Ascending aorta (tissue), 2 donors: ENCODE data around the gene PLCG2. TPM values are rescaled to one million over a fixed set of nuclear protein-coding genes. Genes with fewer than 3 reads are reported as not detected.

Experiments
- DNase-seq, 2 donors: peaks; one replicate each; pipeline ENCODE4 v3.0.0-alpha.2; 2019; ENCODE audit warnings: low spot score in 2 of 2
- H3K27ac ChIP-seq, 2 donors: fragments of 200-600 bp; sonication (generic); one replicate each; pipeline ENCODE4 v1.5.1; 2016 to 2017; ENCODE audit warnings: mild to moderate bottlenecking in 1 of 2
- H3K27me3 ChIP-seq: fragments of 200-600 bp; sonication (generic); one replicate; pipeline ENCODE4 v1.5.1; 2017
- H3K36me3 ChIP-seq, 2 donors: fragments of 200-600 bp; sonication (generic); one replicate each; pipeline ENCODE4 v1.5.1; 2016
- H3K4me1 ChIP-seq, 2 donors: fragments of 200-600 bp; sonication (generic); one replicate each; pipeline ENCODE4 v1.5.1; 2016 to 2017; ENCODE audit warnings: mild to moderate bottlenecking in 1 of 2
- H3K4me3 ChIP-seq, 2 donors: fragments of 200-600 bp; sonication (generic); one replicate each; pipeline ENCODE4 v1.5.1; 2016 to 2017; ENCODE audit warnings: mild to moderate bottlenecking in 1 of 2
- H3K9me3 ChIP-seq, 2 donors: fragments of 200-600 bp; sonication (generic); one replicate each; pipeline ENCODE4 v1.5.1; 2016
- intact Hi-C: fragments of 100-400 bp; cut with DNase I; formaldehyde crosslinking; loops from one replicate; pipeline ENCODE4 v1.15.1; 2023
- total RNA-seq: library from RNA; depleted of rRNA; stranded (reverse); fragments of >200 nt; gene quantifications from one replicate; pipeline ENCODE4 v1.1.0, GENCODE V29; 2016
- TF ChIP-seq, protein P1 (sequence below), 3 experiments: fragments of 200-600 bp in 2 of 3; fragments of 450-650 bp in 1 of 3; sonication (generic) in 2 of 3; IDR thresholded peaks; one replicate each; pipeline ENCODE4 v1.5.1; 2016 to 2019; ENCODE audit warnings: antibody characterized with exemption in 3 of 3, mild to moderate bottlenecking in 1 of 3, moderate library complexity in 1 of 3

Gene PLCG2
- total RNA-seq, 1 donor from 2014 or later: 34.2 TPM

DNA sequence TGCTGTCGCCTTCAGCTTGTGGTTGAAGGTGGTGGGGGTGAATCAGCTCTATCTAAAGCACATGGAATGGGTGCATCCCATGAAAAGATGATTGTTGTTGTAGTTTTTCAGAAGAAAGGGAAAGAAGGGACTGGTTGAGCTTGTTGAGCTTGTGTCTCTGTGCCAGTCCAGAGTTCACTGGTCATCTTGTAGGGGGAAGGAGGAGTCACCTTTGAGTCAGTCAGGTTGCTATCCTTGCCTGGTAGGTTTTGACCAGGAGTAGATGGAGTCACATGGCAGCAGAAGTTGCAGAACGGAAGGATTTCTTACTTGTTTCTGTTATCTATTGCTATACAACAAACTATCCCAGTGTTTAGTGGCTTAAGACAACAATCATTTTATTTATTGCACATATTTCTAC, 73.3 kb downstream of the PLCG2 start:
- Histone ChIP-seq H3K36me3 (no peaks in the 10 kb centered on the region), H3K4me1 (no peaks in the 10 kb centered on the region), H3K27ac (no peak overlapping the region), H3K27me3 (no peaks in the 10 kb centered on the region), H3K4me3 (no peak overlapping the region), H3K9me3 (no peaks in the 10 kb centered on the region)
- no peak for DNase-seq
- intact Hi-C loops: no loop called here
- TF ChIP-seq, protein P1, sequence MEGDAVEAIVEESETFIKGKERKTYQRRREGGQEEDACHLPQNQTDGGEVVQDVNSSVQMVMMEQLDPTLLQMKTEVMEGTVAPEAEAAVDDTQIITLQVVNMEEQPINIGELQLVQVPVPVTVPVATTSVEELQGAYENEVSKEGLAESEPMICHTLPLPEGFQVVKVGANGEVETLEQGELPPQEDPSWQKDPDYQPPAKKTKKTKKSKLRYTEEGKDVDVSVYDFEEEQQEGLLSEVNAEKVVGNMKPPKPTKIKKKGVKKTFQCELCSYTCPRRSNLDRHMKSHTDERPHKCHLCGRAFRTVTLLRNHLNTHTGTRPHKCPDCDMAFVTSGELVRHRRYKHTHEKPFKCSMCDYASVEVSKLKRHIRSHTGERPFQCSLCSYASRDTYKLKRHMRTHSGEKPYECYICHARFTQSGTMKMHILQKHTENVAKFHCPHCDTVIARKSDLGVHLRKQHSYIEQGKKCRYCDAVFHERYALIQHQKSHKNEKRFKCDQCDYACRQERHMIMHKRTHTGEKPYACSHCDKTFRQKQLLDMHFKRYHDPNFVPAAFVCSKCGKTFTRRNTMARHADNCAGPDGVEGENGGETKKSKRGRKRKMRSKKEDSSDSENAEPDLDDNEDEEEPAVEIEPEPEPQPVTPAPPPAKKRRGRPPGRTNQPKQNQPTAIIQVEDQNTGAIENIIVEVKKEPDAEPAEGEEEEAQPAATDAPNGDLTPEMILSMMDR (IDR thresholded peaks at IDR 0.05): no peak

DNA sequence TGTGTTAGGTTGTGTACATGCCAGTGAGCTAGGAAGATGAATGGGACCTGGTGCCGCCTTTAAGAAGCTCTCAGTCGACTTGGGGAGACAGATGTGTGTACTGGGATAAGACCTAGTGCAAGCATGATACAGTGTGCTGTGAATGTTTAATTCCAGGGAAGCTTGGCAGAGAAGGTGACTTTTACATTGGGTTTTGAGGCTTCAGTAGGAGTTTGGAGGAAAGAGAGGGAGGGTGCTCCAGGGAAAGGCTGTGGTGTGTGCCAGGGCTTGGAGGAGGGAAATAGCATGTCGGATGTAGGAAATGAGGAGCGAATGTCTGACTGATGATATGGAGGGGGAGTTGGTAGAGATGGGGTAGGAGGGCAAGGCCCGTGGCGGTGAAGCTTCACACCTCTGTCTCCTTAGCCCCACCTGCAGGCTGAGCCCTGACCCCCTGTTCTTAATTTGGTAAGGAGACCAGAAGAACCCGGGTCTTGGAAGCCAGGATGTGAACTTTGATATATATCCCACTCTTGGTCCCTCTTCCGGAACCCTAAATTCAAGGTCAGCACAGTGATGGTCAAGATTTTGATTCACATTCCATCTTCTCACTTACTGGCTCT, 76.6 kb downstream of the PLCG2 start:
- TF ChIP-seq, protein P1 (IDR thresholded peaks at IDR 0.05): no peak
- Histone ChIP-seq H3K4me1 (no peaks in the 10 kb centered on the region), H3K27me3 (no peaks in the 10 kb centered on the region), H3K9me3 (no peaks in the 10 kb centered on the region), H3K4me3 (no peak overlapping the region), H3K27ac (no peak overlapping the region), H3K36me3 (no peaks in the 10 kb centered on the region)
- intact Hi-C loops: no loop called here
- DNase-seq: no peak

DNA sequence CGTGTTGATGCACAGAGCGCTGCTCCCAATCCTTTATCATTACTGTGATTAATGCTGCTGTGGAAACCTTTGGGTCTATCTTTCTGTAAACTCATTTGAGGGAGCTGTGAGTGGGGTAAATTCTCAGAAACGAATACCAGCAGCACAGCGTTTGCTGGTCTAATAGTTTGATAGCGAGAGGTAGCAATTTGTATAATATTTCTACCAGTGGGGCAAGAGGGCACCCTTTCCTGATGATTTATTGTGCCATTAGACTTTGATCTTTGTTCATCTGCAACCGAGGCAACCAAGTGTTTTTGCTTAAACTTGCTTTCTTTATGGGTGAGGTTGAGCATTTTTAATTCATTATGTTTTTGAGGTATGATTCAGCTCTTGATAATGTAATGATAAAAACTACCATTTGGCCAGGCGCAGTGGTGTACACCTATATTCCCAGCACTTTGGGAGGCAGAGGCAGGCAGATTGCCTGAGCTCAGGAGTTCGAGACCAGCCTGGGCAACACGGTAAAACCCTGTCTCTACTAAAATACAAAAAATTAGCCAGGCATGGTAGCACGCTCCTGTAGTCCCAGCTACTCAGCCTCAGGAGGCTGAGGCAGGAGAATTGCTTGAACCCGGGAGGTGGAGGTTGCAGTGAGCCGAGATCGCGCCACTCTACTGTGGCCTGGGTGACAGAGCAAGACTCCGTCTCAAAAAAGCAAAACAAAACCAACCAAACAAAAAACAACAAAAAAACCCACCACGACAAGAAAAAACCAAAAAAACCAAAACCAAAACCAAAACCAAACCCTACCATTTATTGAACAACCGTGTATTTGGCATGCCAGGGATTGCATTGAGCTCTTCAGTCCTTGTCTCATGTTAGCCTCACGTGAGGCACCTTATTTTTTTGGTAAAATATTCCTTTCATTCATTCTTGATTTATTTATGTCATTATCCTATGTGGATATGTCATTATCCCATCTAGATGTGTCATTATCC, 81.5 kb downstream of the PLCG2 start:
- H3K4me1 ChIP-seq: no peaks in the 10 kb centered on the region
- TF ChIP-seq, protein P1 (IDR thresholded peaks at IDR 0.05): no peak
- no peak for DNase-seq
- H3K4me3 ChIP-seq: no peak overlapping the region
- H3K9me3 ChIP-seq: no peaks in the 10 kb centered on the region
- H3K27ac ChIP-seq: no peak overlapping the region
- no peaks in the 10 kb centered on the region for H3K36me3 ChIP-seq
- intact Hi-C loops: no loop called here
- H3K27me3 ChIP-seq: no peaks in the 10 kb centered on the region

GRCh38 chr16:81861503-81861902, 82.4 kb downstream of the PLCG2 start:
- no peaks in the 10 kb centered on the region for H3K27me3 ChIP-seq
- TF ChIP-seq, protein P1 (IDR thresholded peaks at IDR 0.05): no peak
- intact Hi-C loops: no loop called here
- H3K4me1 ChIP-seq: no peaks in the 10 kb centered on the region
- H3K4me3 ChIP-seq: no peak overlapping the region
- H3K36me3 ChIP-seq: no peaks in the 10 kb centered on the region
- no peak overlapping the region for H3K27ac ChIP-seq
- H3K9me3 ChIP-seq: no peaks in the 10 kb centered on the region
- DNase-seq: no peak

DNA sequence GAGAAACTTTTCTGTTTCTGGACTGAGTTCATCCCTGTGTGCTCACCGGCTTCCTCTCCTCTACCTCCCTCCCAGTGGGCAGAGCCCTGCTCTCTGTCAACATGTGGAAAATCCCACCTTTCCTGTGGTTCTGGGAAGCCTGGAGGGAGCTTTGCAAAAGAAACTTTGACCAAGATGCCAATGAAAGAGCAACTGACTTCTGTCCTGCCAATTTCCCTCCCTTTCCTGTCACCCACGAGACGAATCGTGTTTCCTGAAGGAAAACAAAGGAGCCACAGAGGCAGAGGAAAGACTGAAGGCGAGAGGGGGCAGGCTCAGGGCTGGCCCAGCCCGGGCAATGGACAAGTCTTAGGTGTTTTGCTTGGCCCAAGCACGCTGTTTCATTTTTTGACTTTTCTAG, 82.8 kb downstream of the PLCG2 start:
- DNase-seq: no peak
- Histone ChIP-seq H3K27me3 (no peaks in the 10 kb centered on the region), H3K27ac (no peak overlapping the region), H3K4me1 (no peaks in the 10 kb centered on the region), H3K4me3 (no peak overlapping the region), H3K36me3 (no peaks in the 10 kb centered on the region), H3K9me3 (no peaks in the 10 kb centered on the region)
- intact Hi-C loops: no loop called here
- TF ChIP-seq, protein P1 (IDR thresholded peaks at IDR 0.05): no peak
